Measurements from ENCODE around the gene TWSG1. TPM values are rescaled to one million over a fixed set of nuclear protein-coding genes. Genes with fewer than 3 reads are reported as not detected.

The TWSG1 gene
- polyA plus RNA-seq, 1 experiment = 328 TPM

DNA sequence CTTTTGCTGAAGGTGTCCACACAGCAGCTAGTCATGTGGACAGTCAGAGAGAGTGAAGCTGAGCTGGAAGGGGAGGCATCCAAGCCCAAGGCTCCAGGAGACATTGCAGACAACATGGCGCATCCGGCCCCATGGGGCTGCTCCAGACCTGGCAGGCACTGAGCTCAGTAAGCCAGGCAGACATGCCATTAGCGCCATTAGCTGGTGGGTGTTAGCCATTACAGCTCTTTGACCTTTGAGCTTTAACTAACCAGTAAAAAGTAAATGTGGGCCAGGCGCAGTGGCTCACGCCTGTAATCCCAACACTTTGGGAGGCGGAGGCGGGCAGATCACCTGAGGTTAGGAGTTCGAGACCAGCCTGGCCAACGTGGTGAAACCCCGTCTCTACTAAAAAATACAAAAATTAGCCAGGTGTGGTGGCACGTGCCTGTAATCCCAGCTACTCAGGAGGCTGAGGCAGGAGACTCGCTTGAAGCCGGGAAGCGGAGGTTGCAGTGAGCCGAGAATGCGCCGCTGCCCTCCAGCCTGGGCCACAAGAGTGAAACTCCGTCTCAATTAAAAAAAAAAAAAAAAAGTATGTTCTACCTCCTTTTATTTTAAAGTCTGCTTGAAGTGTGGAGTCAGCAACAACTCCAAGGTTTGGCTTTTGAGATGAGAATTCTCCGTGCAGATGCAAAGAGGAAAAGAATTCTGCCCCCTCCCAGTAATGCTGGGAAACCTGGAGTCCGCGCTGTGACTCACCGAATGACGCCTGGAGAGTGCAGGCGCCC is 69.4 kb downstream of the TWSG1 start:
- DNase-seq (ENCODE audit: low read depth, low spot score) = no peak
- no peak overlapping the region for H3K27ac ChIP-seq (ENCODE audit: low read depth, low read length)
- H3K4me3 ChIP-seq (ENCODE audit: low read depth, low read length) = no peak overlapping the region
- peaks cover 9% of the 10 kb centered on the region for H3K9me3 ChIP-seq (ENCODE audit: control insufficient read depth, insufficient read depth, low read length)
- POLR2A ChIA-PET = no interaction called here
- CTCF ChIA-PET = no interaction called here
- no peak for TF ChIP-seq CTCF (IDR thresholded peaks at IDR 0.05; ENCODE audit: low read depth, low read length)
- no peaks in the 10 kb centered on the region for H3K27me3 ChIP-seq (ENCODE audit: control insufficient read depth, insufficient read depth, low read length)

- DNase-seq (ENCODE audit: low read depth, low spot score) = no peak
- no peak overlapping the region for H3K4me3 ChIP-seq (ENCODE audit: low read depth, low read length)
- H3K27ac ChIP-seq (ENCODE audit: low read depth, low read length) = no peak overlapping the region
- peaks cover 9% of the 10 kb centered on the region for H3K9me3 ChIP-seq (ENCODE audit: control insufficient read depth, insufficient read depth, low read length)
- no peak for TF ChIP-seq CTCF (IDR thresholded peaks at IDR 0.05; ENCODE audit: low read depth, low read length)
- ChIA-PET CTCF (no interaction called here), POLR2A (no interaction called here)
- no peaks in the 10 kb centered on the region for H3K27me3 ChIP-seq (ENCODE audit: control insufficient read depth, insufficient read depth, low read length)
These were observed 70.0 kb downstream of the TWSG1 start for GRCh38 chr18:9404565-9405060.

GRCh38 chr18:9405130-9405529 is 70.6 kb downstream of the TWSG1 start:
- Histone ChIP-seq H3K9me3 (ENCODE audit: control insufficient read depth, insufficient read depth, low read length) (peaks cover 9% of the 10 kb centered on the region), H3K27me3 (ENCODE audit: control insufficient read depth, insufficient read depth, low read length) (no peaks in the 10 kb centered on the region), H3K4me3 (ENCODE audit: low read depth, low read length) (no peak overlapping the region), H3K27ac (ENCODE audit: low read depth, low read length) (no peak overlapping the region)
- TF ChIP-seq CTCF (IDR thresholded peaks at IDR 0.05; ENCODE audit: low read depth, low read length) = no peak
- CTCF ChIA-PET = no interaction called here
- POLR2A ChIA-PET = no interaction called here
- DNase-seq (ENCODE audit: low read depth, low spot score) = no peak

DNA sequence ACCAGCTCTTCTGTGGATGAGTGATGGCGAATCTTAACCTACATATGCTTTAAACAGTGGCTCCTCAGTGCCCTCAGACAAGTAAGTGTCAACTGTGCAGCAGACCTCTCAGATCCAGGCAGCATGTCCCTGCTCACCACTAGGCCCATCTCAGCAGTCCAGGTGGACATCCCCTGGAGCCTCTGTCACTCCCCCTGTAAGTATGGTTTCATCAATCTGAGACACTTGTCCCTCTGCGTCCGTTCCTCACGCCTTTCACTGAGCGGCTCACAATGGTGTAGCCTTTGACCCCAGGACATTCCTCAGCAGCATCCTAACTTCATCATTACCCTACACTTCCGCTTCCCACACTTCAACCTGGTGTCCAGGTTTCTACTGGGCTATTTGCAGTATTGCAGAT is 71.4 kb downstream of the TWSG1 start:
- H3K27ac ChIP-seq (ENCODE audit: low read depth, low read length) = peak overlapping the region; percentile 4
- peaks cover 12% of the 10 kb centered on the region for H3K9me3 ChIP-seq (ENCODE audit: control insufficient read depth, insufficient read depth, low read length)
- TF ChIP-seq CTCF (IDR thresholded peaks at IDR 0.05; ENCODE audit: low read depth, low read length) = no peak
- H3K27me3 ChIP-seq (ENCODE audit: control insufficient read depth, insufficient read depth, low read length) = no peaks in the 10 kb centered on the region
- H3K4me3 ChIP-seq (ENCODE audit: low read depth, low read length) = no peak overlapping the region
- ChIA-PET CTCF (no interaction called here), POLR2A (no interaction called here)
- no peak for DNase-seq (ENCODE audit: low read depth, low spot score)

GRCh38 chr18:9410515-9410914 is 75.9 kb downstream of the TWSG1 start:
- Histone ChIP-seq H3K27me3 (ENCODE audit: control insufficient read depth, insufficient read depth, low read length) (no peaks in the 10 kb centered on the region), H3K4me3 (ENCODE audit: low read depth, low read length) (no peak overlapping the region), H3K27ac (ENCODE audit: low read depth, low read length) (no peak overlapping the region), H3K9me3 (ENCODE audit: control insufficient read depth, insufficient read depth, low read length) (peaks cover 3% of the 10 kb centered on the region; the same call in 1 of the 2 replicates)
- DNase-seq (ENCODE audit: low read depth, low spot score) = no peak
- TF ChIP-seq CTCF (IDR thresholded peaks at IDR 0.05; ENCODE audit: low read depth, low read length) = no peak
- ChIA-PET CTCF (interaction anchor here (1.3 kb wide), 1 partner anchor 106 kb away, joined by 3 read pairs; no protein-coding TSS in a partner anchor), POLR2A (no interaction called here)
